CD4-positive, alpha-beta T cell treated with Interleukin-4 for 4 hours (primary cell): ENCODE results near the gene ZNF865.

Experiments used
- DNase-seq: peaks from one replicate; pipeline ENCODE4 v3.0.0-alpha.2; 2020

The ZNF865 gene

DNA sequence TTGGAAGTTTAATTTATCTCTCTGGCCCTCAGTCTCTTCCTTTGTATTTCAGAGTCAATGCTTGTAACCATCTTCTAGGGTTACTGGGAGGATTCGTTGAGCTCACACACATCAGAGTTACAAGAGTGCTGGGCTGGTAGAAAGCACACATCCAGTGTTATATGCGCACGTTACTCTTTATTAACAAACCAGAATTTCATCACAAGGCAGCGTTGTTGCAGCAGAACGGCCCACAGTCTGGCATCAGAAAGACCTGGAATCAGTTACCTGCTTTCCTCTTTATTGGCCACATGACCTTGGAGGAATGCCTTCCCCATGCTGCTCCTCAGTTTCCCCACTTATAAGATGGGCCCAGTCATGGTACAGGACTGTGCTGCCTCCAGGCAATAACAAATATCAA, 3.9 kb downstream of the ZNF865 start:
- DNase-seq = no peak

DNA sequence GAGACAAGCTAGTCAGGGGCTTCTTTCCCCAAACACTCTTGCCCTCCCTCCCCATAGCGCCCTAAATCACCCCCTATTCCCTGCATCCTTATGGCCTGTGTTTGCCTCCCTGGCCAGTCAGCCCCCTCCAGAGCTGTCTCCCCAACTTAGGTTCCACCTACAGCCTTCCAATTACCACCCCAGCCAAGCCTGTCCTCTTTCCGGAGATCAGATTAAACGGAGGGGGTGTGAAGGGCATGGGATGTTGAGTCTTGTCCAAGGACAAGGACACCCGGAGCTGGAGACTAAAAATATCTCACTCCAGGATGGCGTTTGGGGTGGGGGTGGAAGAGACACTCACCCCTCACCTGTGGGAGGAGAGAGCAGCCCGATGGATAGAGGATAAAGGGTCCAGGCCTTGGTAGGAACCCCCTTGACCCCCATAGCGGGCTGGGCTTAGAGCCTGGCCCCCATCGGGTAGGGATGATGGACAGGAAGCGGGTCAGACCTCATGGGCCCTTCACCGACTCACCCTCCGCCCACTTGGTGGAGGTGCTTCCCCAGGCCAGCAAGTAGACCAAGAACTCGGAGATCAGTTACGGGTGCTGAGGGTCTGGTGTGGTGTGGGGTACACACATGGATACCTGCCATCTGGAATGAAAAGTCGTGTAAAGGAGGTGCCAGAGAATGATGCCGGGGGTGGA, 6.0 kb downstream of the ZNF865 start:
- DNase-seq = no peak

DNA sequence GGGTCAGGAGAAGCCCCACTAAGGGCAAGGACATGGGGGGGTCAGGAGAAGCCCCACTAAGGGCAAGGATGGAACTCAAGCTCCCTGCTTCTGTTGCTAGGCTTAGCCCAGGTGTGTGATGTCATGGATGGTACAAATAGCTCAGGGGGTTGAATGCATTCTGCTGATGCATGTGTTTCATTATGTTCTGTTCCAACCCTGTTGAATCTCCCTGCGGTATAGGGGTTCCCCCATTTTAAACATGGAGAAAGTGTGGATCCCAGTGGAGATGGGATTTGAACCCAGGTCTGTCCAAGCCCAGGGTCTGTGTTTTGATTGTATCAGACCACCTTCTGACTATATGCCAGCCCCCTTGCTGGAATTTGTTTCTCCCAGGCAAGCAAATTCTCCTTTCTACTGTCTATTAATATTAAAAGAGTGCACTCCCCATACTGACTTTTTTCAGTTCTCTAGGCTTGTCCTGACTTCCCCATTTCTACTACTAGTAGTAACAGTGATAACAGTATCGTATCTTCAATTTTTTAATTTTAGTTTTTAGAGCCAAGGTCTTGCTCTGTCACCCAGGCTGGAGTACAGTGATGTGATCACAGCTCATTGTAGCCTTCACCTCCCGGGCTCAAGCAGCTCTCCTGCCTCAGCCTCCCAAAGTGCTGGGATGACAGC, 6.7 kb downstream of the ZNF865 start:
- no peak for DNase-seq

DNA sequence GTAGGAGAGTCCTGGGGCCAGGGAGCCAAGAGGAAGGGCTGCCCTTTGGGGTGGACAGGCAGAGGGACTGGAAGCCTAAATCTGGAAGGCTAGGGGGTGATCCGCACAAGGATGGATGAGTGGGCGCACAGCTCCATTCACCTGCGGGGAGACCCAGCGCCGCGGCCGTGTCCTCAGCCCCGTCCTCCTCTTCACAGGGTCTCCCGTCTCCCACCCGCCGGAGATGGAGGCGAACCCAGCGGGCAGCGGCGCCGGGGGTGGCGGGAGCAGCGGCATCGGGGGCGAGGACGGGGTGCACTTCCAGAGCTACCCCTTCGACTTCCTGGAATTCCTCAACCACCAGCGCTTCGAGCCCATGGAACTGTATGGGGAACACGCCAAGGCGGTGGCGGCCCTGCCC, 7.9 kb downstream of the ZNF865 start:
- DNase-seq = no peak

GRCh38 chr19:55613930-55614710, 8.7 kb downstream of the ZNF865 start:
- DNase-seq = no peak

GRCh38 chr19:55614711-55615542, 9.5 kb downstream of the ZNF865 start:
- DNase-seq = no peak

DNA sequence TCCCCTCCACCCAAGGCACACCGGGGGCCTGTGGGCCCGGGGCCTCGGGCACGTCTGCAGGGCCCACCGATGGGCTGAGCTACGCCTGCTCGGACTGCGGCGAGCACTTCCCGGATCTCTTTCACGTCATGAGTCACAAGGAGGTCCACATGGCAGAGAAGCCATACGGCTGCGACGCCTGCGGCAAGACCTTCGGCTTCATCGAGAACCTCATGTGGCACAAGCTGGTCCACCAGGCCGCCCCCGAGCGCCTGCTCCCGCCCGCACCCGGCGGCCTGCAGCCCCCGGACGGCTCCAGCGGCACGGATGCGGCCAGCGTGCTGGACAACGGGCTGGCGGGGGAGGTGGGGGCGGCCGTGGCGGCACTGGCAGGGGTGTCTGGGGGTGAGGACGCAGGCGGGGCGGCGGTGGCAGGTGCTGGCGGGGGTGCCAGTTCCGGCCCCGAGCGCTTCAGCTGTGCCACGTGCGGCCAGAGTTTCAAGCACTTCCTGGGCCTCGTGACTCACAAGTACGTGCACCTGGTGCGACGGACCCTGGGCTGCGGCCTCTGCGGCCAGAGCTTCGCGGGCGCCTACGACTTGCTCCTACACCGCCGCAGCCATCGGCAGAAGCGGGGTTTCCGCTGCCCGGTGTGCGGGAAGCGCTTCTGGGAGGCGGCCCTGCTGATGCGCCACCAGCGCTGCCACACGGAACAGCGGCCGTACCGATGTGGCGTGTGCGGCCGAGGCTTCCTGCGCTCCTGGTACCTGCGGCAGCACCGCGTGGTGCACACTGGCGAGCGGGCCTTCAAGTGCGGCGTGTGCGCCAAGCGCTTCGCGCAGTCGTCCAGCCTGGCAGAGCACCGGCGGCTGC, 10.3 kb downstream of the ZNF865 start:
- DNase-seq = no peak

GRCh38 chr19:55616395-55616875, 11.0 kb downstream of the ZNF865 start:
- no peak for DNase-seq

DNA sequence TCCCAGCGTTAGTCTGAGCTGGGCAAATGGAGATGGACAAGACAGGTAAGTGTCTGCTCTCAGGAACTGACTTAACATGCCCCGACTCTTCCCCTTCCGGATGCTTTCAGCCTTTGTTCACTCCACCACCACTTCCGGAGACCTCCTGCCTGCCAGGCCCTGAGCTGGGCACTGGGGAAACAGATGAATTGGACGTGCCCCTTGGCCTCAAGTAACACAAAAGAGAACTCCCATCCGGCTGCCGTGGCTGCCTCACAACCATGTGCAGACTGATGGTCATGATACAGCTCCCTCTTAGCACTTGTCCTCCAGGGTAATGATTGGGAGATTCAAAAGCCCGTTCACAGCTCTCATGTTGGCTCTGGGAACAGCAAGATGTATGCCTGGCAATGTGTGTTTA, 12.0 kb downstream of the ZNF865 start:
- no peak for DNase-seq

DNA sequence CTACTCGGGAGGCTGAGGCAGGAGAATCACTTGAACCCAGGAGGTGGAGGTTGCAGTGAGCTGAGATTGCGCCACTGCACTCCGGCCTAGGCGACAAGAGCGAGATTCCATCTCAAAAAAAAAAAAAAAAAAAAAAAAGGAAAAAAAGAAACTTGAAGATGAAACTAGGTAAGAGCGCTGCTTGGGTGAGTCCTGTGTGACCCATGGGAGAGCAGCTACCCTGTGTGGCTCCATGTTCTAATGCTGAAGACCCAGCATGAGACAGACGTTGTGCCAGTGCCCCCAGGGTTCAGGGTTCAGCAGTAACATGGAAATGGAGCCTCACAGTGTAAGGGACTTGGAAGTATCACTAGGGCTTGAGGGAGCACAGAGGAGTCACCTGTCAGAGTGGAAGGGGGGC, 13.0 kb downstream of the ZNF865 start:
- DNase-seq = no peak

- no peak for DNase-seq
Measured at GRCh38 chr19:55619286-55619685, 13.8 kb downstream of the ZNF865 start.

DNA sequence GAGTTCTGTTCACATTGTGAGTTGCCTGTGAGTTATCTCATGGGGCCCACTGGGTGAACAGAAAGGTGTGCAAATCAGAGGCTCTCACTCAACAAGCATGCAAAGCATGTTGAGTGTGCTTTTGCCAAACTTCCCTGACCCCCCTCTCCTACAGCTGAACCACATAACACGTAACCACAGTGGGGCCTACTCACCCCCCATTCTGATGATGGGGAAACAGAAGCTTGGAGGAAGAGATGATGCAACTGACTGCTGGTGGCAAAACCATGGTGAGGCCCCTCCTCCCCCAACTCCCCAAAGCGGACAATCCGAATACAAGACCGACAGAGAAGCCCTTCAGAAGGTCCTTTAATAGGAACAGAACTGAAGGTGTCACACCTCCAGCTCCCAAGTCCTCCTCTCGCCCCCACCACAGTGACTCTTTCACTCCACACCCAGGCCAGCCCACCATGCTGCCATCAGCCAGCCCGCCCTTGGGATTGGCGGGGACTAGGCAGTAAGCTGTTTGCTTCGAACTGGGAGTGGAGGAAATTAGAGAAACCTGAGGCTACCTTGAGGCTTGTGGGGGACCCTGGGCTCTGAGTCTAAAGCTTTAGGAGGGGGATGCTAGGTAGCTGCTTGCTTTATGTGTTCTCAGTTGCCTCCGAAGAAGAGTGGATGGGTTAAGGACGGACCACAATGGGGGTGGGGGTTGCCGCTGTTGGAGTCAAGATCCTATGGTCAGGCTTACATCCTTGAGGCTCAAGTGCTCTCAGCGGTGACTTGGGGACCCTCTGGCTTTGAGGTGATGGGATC, 15.2 kb downstream of the ZNF865 start:
- DNase-seq = no peak

GRCh38 chr19:55621205-55621672, 15.8 kb downstream of the ZNF865 start:
- DNase-seq = no peak

- no peak for DNase-seq
Measured at GRCh38 chr19:55621673-55622231, 16.3 kb downstream of the ZNF865 start.

DNA sequence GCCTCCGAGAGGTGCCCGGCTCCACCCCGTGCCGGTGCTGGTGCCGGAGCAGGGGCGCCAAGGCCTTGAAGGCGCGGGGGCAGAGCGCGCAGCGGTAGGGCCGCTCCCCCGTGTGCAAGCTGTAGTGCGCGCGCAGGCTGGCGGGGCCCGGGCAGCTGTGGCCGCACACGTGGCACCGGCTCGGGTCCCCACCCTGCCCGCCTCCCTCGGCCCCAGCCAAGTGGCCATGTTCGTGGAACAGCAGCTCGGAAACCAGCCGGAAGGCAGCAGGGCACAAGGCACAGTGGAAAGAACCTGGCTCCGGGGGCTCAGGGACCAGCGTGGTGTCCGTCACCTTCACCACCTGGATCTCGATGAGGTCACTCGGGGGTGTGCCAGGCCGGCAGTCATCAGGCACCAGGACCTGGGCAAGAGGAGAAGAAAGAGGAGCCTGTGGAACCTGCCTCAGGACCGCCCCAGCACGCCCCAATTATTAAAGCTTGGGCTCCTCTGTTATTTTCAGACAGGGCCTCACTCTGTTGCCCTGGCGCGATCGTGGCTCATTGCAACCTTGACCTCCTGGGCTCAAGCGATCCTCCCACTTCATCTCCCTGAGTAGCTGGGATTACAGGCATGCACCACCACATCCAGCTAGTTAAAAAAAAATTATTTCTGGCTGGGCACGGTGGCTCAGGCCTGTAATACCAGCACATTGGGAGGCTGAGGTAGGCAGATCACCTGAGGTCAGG, 17.0 kb downstream of the ZNF865 start:
- DNase-seq = no peak

DNA sequence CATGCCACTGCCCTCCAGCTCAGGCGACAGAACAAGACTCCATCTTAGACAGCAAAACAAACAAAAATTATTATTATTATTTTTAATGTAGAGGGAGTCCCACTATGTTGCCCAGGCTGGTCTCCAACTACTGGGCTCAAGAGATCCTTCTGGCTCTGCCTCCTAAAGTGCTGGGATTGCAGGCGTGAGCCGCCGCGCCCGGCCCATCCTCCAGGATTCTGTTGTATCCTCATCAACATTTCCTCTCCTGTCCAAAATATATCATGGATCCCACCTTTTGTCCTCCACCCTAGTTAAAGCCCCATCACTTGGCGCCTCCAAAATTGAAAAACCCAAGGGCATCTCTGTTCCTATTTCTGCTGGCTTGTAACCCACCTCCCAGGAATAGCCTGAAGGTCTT, 17.7 kb downstream of the ZNF865 start:
- no peak for DNase-seq

GRCh38 chr19:55623561-55623960, 18.1 kb downstream of the ZNF865 start:
- no peak for DNase-seq

GRCh38 chr19:55624109-55625003, 18.9 kb downstream of the ZNF865 start, which contains the start of gene ZNF784:
Gene ZNF784, minus strand, starts transcription at chr19:55624566. Its CDS starts 5 bp downstream, at chr19:55624561.
- peak; percentile 85 for DNase-seq

GRCh38 chr19:55625004-55625326, 19.5 kb downstream of the ZNF865 start:
- DNase-seq = no peak
